Fibroblast of the aortic adventitia (primary cell): Measurements from ENCODE around the gene RCAN2. TPM values are rescaled to one million over a fixed set of nuclear protein-coding genes. Genes with fewer than 3 reads are reported as not detected.

ENCODE experiments used
- DNase-seq: peaks from one replicate; pipeline ENCODE4 v3.0.0-alpha.2; 2010; ENCODE audit warnings: low read depth
- H3K4me3 ChIP-seq: 2 replicates; pipeline ENCODE4 v1.5.1; 2011; ENCODE audit warnings: low read depth, mild to moderate bottlenecking, control low read depth, low read length, moderate library complexity
- CTCF ChIP-seq: IDR thresholded peaks from 2 replicates; pipeline ENCODE4 v1.5.1; 2011; ENCODE audit warnings: mild to moderate bottlenecking, low read length, control low read depth, inconsistent platforms; ENCODE audit not compliant: insufficient read depth
- total RNA-seq: library from RNA; depleted of rRNA; stranded (reverse); fragments of >200 nt; gene quantifications from 2 replicates; pipeline ENCODE4 v1.2.3, GENCODE V29; 2012; ENCODE audit warnings: low replicate concordance

The RCAN2 gene
- total RNA-seq, 1 donor = 8.0 TPM

GRCh38 chr6:46500382-46500781 is 9.1 kb upstream of the RCAN2 start:
- no peak for DNase-seq
- TF ChIP-seq CTCF = no peak
- no peak overlapping the region for H3K4me3 ChIP-seq

- TF ChIP-seq CTCF = peak; percentile 55
- peak; percentile 11 for DNase-seq
- peak overlapping the region; percentile 59 for H3K4me3 ChIP-seq
Observed at GRCh38 chr6:46491628-46492547, 639 bp upstream of the RCAN2 start.

- peak overlapping the region; percentile 59 for H3K4me3 ChIP-seq
- TF ChIP-seq CTCF = peak; percentile 21
- DNase-seq = no peak
Observed at GRCh38 chr6:46490425-46491200, 636 bp downstream of the RCAN2 start.

- DNase-seq = no peak
- no peak overlapping the region for H3K4me3 ChIP-seq
- TF ChIP-seq CTCF = no peak
Observed at GRCh38 chr6:46486181-46486580, 5.1 kb downstream of the RCAN2 start.

GRCh38 chr6:46484081-46484820 is 7.0 kb downstream of the RCAN2 start:
- no peak for DNase-seq
- no peak for TF ChIP-seq CTCF
- no peak overlapping the region for H3K4me3 ChIP-seq

GRCh38 chr6:46476301-46476700 is 14.9 kb downstream of the RCAN2 start:
- no peak overlapping the region for H3K4me3 ChIP-seq
- no peak for TF ChIP-seq CTCF
- DNase-seq = peak; percentile 24
